ENCODE data around the gene RAB31. TPM values are rescaled to one million over a fixed set of nuclear protein-coding genes. Genes with fewer than 3 reads are reported as not detected.

The RAB31 gene
- total and polyA plus RNA-seq, 4 donors: 21.5 to 114 (median 49.5) TPM

DNA sequence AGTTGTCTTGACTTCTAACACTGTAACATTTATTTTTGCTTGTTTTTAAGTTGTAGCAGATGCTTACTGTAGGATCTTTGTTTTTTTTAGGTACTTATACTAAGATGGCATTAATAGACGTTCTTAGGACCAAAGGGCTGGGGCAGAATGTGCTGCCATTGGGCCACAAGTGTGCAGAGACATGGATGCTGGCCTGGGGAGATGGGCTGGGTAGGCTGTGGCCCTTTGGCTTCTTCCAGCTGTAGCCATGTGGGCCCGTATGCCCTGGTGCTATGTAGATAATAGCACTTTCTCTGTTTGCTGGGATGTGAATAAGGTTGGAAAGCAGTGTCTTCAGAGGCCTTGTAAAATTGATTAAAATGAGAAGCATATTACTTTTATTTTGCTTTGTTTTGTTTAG is 18.8 kb downstream of the RAB31 start:
- peaks cover 0 to 5% (median 3%) of the 10 kb centered on the region in 4 donors for H3K36me3 ChIP-seq (ENCODE audit: control insufficient read depth in 4 of 4, insufficient read depth in 4 of 4, low read length in 4 of 4)
- no peak overlapping the region for H3K4me3 ChIP-seq
- ATAC-seq (ENCODE audit: insufficient read depth, low FRiP score) (no peak), DNase-seq (no peak)
- no peaks in the 10 kb centered on the region for H3K4me1 ChIP-seq (ENCODE audit: control insufficient read depth in 5 of 5, insufficient read depth in 5 of 5, low read length in 5 of 5)
- H3K9ac ChIP-seq (ENCODE audit: insufficient read depth in 1 of 2, low read length in 2 of 2): no peak overlapping the region
- WGBS, 2 donors: 92 to 93% methylated on average over 2 of the region's 2 CpGs
- TF ChIP-seq, protein P1, sequence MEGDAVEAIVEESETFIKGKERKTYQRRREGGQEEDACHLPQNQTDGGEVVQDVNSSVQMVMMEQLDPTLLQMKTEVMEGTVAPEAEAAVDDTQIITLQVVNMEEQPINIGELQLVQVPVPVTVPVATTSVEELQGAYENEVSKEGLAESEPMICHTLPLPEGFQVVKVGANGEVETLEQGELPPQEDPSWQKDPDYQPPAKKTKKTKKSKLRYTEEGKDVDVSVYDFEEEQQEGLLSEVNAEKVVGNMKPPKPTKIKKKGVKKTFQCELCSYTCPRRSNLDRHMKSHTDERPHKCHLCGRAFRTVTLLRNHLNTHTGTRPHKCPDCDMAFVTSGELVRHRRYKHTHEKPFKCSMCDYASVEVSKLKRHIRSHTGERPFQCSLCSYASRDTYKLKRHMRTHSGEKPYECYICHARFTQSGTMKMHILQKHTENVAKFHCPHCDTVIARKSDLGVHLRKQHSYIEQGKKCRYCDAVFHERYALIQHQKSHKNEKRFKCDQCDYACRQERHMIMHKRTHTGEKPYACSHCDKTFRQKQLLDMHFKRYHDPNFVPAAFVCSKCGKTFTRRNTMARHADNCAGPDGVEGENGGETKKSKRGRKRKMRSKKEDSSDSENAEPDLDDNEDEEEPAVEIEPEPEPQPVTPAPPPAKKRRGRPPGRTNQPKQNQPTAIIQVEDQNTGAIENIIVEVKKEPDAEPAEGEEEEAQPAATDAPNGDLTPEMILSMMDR (IDR thresholded peaks at IDR 0.05; ENCODE audit: control extremely low read depth, extremely low read depth): no peak
- H3K9me3 ChIP-seq (ENCODE audit: control insufficient read depth in 4 of 4, insufficient read depth in 3 of 4, low read length in 3 of 4): no peaks in the 10 kb centered on the region
- H3K27ac ChIP-seq (ENCODE audit: low read depth in 1 of 2, low read length in 1 of 2): no peak overlapping the region
- H3K27me3 ChIP-seq (ENCODE audit: control insufficient read depth in 3 of 3, insufficient read depth in 3 of 3, low read length in 2 of 3): no peaks in the 10 kb centered on the region

DNA sequence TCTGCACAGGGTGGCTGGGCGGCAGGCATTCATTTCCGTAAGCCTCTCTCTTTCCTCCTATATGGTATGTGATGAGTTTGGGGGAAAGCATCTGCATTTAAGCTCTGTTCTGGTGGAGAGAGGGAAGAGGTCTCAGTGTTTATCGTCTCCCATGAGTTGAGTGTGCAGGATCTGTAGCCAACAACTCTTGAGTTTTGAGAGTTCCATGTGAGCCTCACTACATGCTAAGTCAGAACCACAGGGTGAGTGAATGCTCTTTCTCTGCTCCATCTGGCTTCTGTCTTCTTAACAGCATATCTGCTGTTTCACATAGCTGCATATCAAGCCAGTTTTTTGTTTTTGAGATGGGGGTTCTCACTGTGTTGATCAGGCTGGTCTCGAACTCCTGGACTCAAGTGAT is 22.7 kb downstream of the RAB31 start:
- TF ChIP-seq, protein P1 (IDR thresholded peaks at IDR 0.05; ENCODE audit: control extremely low read depth, extremely low read depth): no peak
- Histone ChIP-seq H3K9me3 (ENCODE audit: control insufficient read depth in 4 of 4, insufficient read depth in 3 of 4, low read length in 3 of 4) (no peaks in the 10 kb centered on the region), H3K4me3 (no peak overlapping the region), H3K4me1 (ENCODE audit: control insufficient read depth in 5 of 5, insufficient read depth in 5 of 5, low read length in 5 of 5) (peaks cover 0 to 4% (median 0%) of the 10 kb centered on the region in 5 donors), H3K27me3 (ENCODE audit: control insufficient read depth in 3 of 3, insufficient read depth in 3 of 3, low read length in 2 of 3) (no peaks in the 10 kb centered on the region), H3K27ac (ENCODE audit: low read depth in 1 of 2, low read length in 1 of 2) (no peak overlapping the region), H3K36me3 (ENCODE audit: control insufficient read depth in 4 of 4, insufficient read depth in 4 of 4, low read length in 4 of 4) (peaks cover 0 to 8% (median 0%) of the 10 kb centered on the region in 4 donors), H3K9ac (ENCODE audit: insufficient read depth in 1 of 2, low read length in 2 of 2) (no peak overlapping the region)
- DNase-seq (no peak), ATAC-seq (ENCODE audit: insufficient read depth, low FRiP score) (no peak)
- WGBS, 2 donors: 82 to 97% methylated on average over 4 of the region's 4 CpGs

DNA sequence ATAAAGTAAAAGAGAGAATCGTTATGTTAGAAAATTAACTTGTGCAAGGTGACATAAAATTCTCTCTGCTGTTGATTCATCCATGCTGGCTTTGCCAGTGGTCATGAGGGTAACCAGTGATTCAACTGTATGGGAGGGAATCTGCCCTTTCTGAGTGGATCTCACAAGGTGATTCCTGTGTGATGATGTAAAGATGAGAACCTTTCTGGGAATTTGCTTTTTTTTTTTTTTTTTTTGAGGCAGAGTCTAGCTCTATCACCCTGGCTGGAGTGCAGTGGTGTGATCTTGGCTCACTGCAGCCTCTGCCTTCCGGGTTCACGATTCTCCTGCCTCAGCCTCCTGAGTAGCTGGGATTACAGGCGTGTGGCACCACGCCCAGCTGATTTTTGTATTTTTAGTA is 23.3 kb downstream of the RAB31 start:
- H3K27ac ChIP-seq (ENCODE audit: low read depth in 1 of 2, low read length in 1 of 2): no peak overlapping the region
- 93 to 96% methylated on average over 5 of the region's 5 CpGs for WGBS, 2 donors
- peaks cover 0 to 4% (median 0%) of the 10 kb centered on the region in 5 donors for H3K4me1 ChIP-seq (ENCODE audit: control insufficient read depth in 5 of 5, insufficient read depth in 5 of 5, low read length in 5 of 5)
- no peak overlapping the region for H3K9ac ChIP-seq (ENCODE audit: insufficient read depth in 1 of 2, low read length in 2 of 2)
- DNase-seq (no peak), ATAC-seq (ENCODE audit: insufficient read depth, low FRiP score) (no peak)
- H3K36me3 ChIP-seq (ENCODE audit: control insufficient read depth in 4 of 4, insufficient read depth in 4 of 4, low read length in 4 of 4): peaks cover 0 to 6% (median 0%) of the 10 kb centered on the region in 4 donors
- H3K27me3 ChIP-seq (ENCODE audit: control insufficient read depth in 3 of 3, insufficient read depth in 3 of 3, low read length in 2 of 3): no peaks in the 10 kb centered on the region
- H3K4me3 ChIP-seq: no peak overlapping the region
- no peaks in the 10 kb centered on the region for H3K9me3 ChIP-seq (ENCODE audit: control insufficient read depth in 4 of 4, insufficient read depth in 3 of 4, low read length in 3 of 4)
- TF ChIP-seq, protein P1 (IDR thresholded peaks at IDR 0.05; ENCODE audit: control extremely low read depth, extremely low read depth): no peak

DNA sequence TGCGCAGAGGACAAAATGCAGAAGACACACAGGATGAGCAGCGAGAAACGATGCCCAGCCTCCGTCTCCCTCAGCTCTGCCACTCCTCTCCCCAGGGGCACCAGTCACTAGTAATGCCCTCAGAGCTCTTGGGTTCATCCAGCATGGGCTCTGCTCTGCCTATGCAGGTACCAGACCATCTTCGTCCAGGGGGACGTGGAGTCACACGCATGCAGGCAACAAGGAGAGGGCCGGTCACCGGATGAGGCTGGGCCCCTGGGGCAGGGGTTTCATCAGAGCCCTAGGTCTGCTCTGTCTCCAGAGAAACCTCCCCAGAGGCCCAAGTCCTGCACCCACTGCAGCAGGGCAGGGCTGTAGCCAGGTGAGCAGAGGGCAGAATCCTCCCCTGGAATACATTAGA is 23.9 kb downstream of the RAB31 start:
- TF ChIP-seq, protein P1 (IDR thresholded peaks at IDR 0.05; ENCODE audit: control extremely low read depth, extremely low read depth): no peak
- Histone ChIP-seq H3K4me3 (no peak overlapping the region), H3K9ac (ENCODE audit: insufficient read depth in 1 of 2, low read length in 2 of 2) (no peak overlapping the region), H3K36me3 (ENCODE audit: control insufficient read depth in 4 of 4, insufficient read depth in 4 of 4, low read length in 4 of 4) (peaks cover 0 to 6% (median 0%) of the 10 kb centered on the region in 4 donors), H3K27ac (ENCODE audit: low read depth in 1 of 2, low read length in 1 of 2) (no peak overlapping the region), H3K27me3 (ENCODE audit: control insufficient read depth in 3 of 3, insufficient read depth in 3 of 3, low read length in 2 of 3) (no peaks in the 10 kb centered on the region), H3K4me1 (ENCODE audit: control insufficient read depth in 5 of 5, insufficient read depth in 5 of 5, low read length in 5 of 5) (peaks cover 0 to 4% (median 0%) of the 10 kb centered on the region in 5 donors), H3K9me3 (ENCODE audit: control insufficient read depth in 4 of 4, insufficient read depth in 3 of 4, low read length in 3 of 4) (no peaks in the 10 kb centered on the region)
- no peak for DNase-seq
- 86% methylated on average over 9 of the region's 9 CpGs for WGBS, 2 donors
- ATAC-seq (ENCODE audit: insufficient read depth, low FRiP score): no peak
